HG03575 (cell line): Measurements from ENCODE around the gene TALDO1.

Experiments
- ATAC-seq: cut with Tn5 transposase; IDR thresholded peaks from one replicate; pipeline ENCODE4 v1.9.1; 2021; ENCODE audit not compliant: unreplicated experiment, insufficient number of reproducible peaks, low FRiP score; ENCODE audit errors: extremely low read depth

The TALDO1 gene

GRCh38 chr11:794013-794765 is 46.9 kb downstream of the TALDO1 start:
- ATAC-seq = no peak

- ATAC-seq = no peak
These were observed 47.7 kb downstream of the TALDO1 start for GRCh38 chr11:794766-795633.

- no peak for ATAC-seq
These were observed 48.6 kb downstream of the TALDO1 start for GRCh38 chr11:795634-796564.

GRCh38 chr11:796565-797295 is 49.5 kb downstream of the TALDO1 start:
- ATAC-seq = no peak

- no peak for ATAC-seq
These were observed 50.2 kb downstream of the TALDO1 start for GRCh38 chr11:797296-798092.

GRCh38 chr11:798093-798713 is 50.9 kb downstream of the TALDO1 start, which contains the start of gene SLC25A22:
SLC25A22 (minus strand) TSS chr11:798281; CDS start chr11:795006, 3,275 bp downstream.
- ATAC-seq = no peak

- ATAC-seq = no peak
These were observed 52.5 kb downstream of the TALDO1 start for GRCh38 chr11:799641-800316.

- no peak for ATAC-seq
These were observed 53.2 kb downstream of the TALDO1 start for GRCh38 chr11:800473-800872.

GRCh38 chr11:801097-801780 is 54.0 kb downstream of the TALDO1 start:
- ATAC-seq = no peak

GRCh38 chr11:802018-802617 is 54.9 kb downstream of the TALDO1 start:
- ATAC-seq = no peak

GRCh38 chr11:802693-803466 is 55.6 kb downstream of the TALDO1 start:
- no peak for ATAC-seq

GRCh38 chr11:803467-803742 is 56.1 kb downstream of the TALDO1 start:
- no peak for ATAC-seq

GRCh38 chr11:803770-804598 is 56.7 kb downstream of the TALDO1 start:
- no peak for ATAC-seq

GRCh38 chr11:804599-804964 is 57.3 kb downstream of the TALDO1 start:
- ATAC-seq = no peak
